ENCODE results near the gene AVPR2.

AVPR2 gene

GRCh38 chrX:153927672-153927921, 23.1 kb downstream of the AVPR2 start:
- TF ChIP-seq CTCF (IDR thresholded peaks at IDR 0.05; ENCODE audit: low read length, missing control alignments), result no peak
- peak overlapping the region; percentile 56 for H3K4me3 ChIP-seq (replicated peaks; ENCODE audit: low read depth, low read length)
- no peak for DNase-seq (ENCODE audit: low read depth)

GRCh38 chrX:153927922-153928760, 23.7 kb downstream of the AVPR2 start:
- DNase-seq (ENCODE audit: low read depth), result peak; percentile 98
- peak overlapping the region; percentile 56 for H3K4me3 ChIP-seq (replicated peaks; ENCODE audit: low read depth, low read length)
- TF ChIP-seq CTCF (IDR thresholded peaks at IDR 0.05; ENCODE audit: low read length, missing control alignments), result no peak

GRCh38 chrX:153928846-153929245, 24.4 kb downstream of the AVPR2 start:
- DNase-seq (ENCODE audit: low read depth), result no peak
- H3K4me3 ChIP-seq (replicated peaks; ENCODE audit: low read depth, low read length), result no peak overlapping the region
- no peak for TF ChIP-seq CTCF (IDR thresholded peaks at IDR 0.05; ENCODE audit: low read length, missing control alignments)

- DNase-seq (ENCODE audit: low read depth), result no peak
- TF ChIP-seq CTCF (IDR thresholded peaks at IDR 0.05; ENCODE audit: low read length, missing control alignments), result no peak
- H3K4me3 ChIP-seq (replicated peaks; ENCODE audit: low read depth, low read length), result no peak overlapping the region
Observed at GRCh38 chrX:153929576-153929975, 25.1 kb downstream of the AVPR2 start.

GRCh38 chrX:153930011-153930910, 25.8 kb downstream of the AVPR2 start:
- TF ChIP-seq CTCF (IDR thresholded peaks at IDR 0.05; ENCODE audit: low read length, missing control alignments), result no peak
- no peak overlapping the region for H3K4me3 ChIP-seq (replicated peaks; ENCODE audit: low read depth, low read length)
- no peak for DNase-seq (ENCODE audit: low read depth)

GRCh38 chrX:153931151-153931550, 26.7 kb downstream of the AVPR2 start:
- no peak for TF ChIP-seq CTCF (IDR thresholded peaks at IDR 0.05; ENCODE audit: low read length, missing control alignments)
- no peak for DNase-seq (ENCODE audit: low read depth)
- no peak overlapping the region for H3K4me3 ChIP-seq (replicated peaks; ENCODE audit: low read depth, low read length)
